NCI-H510A treated with DMSO at 0.1 percent for 48 hours (cell line): ENCODE results near the gene AGGF1.
A peak's percentile ranks its signal among the peaks of the same experiment; 100 is the strongest.
"Not testable (repeated sequence)": the region's sequence is repeated elsewhere in the genome, so short reads cannot be mapped to it uniquely, and the experiment has no call there.

Experiments
- DNase-seq: peaks from one replicate; lab custom pipeline; 2025; lab: John Stamatoyannopoulos, UW

The AGGF1 gene, protein sequence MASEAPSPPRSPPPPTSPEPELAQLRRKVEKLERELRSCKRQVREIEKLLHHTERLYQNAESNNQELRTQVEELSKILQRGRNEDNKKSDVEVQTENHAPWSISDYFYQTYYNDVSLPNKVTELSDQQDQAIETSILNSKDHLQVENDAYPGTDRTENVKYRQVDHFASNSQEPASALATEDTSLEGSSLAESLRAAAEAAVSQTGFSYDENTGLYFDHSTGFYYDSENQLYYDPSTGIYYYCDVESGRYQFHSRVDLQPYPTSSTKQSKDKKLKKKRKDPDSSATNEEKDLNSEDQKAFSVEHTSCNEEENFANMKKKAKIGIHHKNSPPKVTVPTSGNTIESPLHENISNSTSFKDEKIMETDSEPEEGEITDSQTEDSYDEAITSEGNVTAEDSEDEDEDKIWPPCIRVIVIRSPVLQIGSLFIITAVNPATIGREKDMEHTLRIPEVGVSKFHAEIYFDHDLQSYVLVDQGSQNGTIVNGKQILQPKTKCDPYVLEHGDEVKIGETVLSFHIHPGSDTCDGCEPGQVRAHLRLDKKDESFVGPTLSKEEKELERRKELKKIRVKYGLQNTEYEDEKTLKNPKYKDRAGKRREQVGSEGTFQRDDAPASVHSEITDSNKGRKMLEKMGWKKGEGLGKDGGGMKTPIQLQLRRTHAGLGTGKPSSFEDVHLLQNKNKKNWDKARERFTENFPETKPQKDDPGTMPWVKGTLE

DNA sequence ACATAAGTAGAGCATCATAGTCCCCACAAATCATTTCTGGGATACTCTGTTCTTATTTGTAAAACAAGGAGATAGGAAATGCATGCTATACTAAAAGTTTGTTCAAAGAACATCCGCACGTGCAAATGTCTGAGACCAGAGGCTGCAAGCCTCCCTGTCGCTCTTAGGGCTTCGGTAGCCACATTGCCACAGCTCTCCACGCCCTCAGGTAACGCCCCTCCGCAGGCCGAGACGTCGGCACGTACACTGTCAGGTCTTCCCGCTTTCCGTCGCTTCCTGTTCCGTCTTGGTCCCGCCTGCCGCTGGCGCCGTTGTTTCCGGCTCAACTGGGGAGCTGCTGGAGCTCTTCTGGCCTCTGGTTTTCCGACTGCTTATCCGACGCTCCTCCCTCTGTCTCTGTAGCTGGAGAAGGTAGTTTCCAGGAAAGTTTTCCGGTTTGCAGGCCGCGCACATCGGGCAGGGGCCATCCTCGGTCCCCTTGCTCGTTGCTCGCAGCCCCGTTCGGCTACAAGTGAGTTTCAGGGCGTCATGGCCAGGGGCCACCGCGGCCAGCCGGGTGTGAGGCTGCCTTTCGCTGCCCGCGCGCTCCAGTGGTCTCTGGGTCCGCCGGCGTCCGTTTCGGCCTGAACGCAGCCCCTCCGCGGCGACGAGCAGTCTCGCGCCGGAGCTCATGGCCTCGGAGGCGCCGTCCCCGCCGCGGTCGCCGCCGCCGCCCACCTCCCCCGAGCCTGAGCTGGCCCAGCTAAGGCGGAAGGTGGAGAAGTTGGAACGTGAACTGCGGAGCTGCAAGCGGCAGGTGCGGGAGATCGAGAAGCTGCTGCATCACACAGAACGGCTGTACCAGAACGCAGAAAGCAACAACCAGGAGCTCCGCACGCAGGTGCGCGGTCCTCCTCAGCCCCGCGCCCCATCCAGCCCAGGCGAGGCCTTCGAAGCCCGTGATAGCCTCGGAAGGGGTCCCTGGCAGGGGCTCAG, at the start of gene AGGF1:
Gene AGGF1 (plus strand): TSS at position 308 of the 975 bp plus-strand sequence. CDS start 363 bp downstream, at position 671.
- DNase-seq = peak; percentile 78

DNA sequence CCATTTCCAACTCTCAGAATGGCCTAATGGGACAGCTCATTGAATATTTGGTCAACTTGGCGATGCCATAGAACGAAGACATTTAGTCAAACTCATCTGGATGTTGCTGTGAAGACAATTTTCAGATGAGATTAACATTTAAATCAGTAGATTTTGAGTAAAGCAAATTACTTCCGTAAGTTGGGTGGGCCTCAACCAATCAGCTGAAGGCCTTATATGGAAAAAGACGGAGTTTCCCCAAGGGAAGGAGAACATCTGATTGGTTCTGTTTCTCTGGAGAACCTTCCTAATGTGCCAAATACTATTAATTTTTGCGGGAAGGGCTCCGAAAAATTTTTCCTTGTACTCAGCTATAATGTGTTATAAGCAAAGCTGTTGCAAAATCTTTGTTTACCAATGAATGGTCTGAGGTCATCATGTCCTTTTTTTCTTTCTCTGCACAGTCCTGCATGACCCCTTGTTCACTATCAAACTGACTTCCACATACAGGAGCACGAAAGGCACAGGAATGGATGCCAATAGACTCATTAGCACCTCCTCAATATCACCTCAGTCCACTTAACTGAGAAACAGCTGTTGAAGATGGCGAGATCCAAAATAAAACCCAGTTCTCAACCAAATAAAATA, 49.6 kb upstream of the AGGF1 start:
- no peak for DNase-seq

DNA sequence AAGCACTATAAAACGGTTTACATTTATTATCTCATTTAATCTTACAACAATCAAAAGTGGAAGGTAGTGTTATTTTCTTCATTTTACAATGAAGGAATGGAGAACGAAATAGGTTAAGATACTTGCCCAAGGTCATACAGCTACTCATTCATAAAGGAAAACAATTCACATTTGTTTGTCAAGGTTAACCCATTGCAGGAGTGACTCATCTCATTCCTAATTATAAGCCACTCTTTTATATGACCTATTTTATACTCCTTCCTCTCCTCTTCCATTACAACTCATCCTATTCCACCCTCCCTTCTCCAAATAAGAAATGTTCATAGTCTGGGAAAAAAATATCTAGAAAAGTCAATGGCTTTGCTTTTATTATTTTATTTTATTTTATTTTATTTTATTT, 47.8 kb upstream of the AGGF1 start:
- DNase-seq = no peak

DNA sequence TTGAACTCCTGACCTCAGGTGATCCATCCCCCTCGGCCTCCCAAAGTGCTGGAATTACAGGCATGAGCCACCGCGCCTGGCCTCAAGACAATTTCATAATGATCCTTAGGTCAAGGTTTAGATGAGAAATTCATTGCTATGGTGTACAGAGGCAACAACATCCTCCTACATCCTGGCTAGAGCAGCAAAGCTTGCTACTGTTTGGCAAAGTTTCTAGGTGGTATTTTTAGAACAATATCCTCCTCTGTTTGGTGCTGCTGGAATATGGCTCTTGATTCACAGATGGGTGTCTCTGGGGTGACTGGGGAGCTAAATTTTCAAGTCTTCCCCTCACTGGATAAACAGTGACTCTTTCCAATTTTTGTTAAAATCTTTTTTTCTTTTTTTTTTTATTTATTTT, 46.7 kb upstream of the AGGF1 start:
- no peak for DNase-seq

DNA sequence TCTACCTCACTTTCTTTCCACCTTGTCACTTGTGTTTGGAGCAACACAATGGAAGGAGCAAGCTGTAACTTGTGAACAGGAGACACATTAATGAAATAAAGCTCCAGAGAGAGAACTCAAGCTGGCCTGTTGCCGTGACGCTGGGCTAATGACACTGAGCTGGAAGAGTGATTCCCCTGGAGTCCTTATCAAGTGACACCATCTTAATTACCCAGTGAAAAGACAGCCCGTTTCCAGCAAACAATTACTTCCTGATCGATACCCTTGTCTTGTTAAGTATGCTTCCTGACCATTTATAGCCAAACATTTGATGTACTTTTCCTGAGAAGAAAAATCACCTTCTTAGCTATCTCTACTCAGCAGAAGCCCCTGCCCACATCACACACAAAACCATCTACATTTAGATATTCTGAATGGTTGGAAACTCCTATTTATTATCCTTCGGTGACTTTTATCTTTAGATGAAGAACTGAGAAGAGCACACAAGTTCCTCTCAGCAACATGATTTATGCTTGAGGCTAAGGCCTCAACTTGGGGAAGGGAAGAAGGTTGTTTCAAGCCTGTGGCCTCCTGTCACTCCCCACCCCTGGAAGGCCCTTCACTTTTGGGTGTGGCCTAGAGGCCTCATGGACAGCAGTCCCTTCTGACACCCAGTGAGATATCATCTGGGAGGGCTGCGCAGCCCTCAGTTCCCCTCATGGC, 43.2 kb upstream of the AGGF1 start:
- DNase-seq = no peak

DNA sequence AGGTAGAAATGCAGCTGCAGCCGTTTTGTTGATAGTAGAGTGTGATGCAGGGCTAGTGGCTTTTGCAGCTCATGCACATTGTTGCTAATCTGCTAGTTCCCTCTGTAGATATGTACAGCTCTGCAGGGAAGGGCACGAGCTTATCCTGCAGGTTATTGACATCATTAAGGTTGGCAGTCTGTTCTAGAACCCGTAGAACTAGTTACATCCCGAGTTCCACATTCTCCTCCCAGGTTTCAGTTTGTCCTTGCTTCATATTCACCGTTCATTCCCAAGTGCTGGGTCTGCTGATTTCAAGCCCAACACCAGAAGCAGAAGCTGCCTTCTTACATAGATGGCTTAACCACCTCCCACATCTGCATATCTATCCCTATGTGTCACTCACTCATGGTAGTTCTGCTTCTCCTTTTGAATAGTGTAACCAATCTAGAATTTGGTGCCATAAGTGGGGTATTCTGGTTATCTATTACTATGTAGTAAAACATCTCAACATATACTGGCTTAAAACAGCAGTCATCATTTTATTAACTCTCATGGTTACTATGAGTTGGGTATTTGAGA, 39.2 kb upstream of the AGGF1 start:
- no peak for DNase-seq

DNA sequence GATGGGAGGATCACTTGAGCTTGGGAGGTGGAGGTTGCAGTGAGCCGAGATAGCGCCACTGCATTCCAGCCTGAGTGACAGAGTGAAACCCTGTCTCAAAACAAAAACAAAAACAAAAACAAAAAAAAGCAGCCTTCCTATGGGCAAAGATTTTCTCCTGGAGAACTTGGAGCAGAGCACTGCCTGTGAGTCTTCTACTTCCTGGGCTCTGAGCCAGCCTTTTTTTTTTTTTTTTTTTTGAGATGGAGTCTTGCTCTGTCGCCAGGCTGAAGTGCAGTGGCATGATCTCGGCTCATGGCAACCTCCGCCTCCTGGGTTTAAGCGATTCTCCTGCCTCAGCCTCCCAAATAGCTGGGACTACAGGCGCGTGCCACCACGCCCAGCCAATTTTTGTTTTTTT, 36.8 kb upstream of the AGGF1 start:
- not testable (repeated sequence) for DNase-seq

DNA sequence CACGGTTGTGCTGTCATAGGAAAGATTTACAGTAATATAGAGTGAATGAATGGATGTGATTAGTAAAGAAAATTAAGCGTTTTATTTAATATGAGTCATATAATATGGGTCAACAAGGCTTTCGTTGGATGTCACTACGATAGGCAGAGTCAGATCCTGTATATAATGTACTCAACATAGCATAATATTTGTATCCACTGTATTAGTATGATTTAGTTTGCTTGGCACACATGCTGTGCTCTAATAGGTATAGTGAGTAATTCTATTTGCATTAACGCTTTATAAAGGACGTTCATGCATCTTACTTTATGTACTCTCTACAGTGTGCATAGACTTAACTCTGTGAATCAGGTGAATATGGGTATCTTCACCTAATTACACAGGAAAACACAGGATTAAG, 35.9 kb upstream of the AGGF1 start:
- DNase-seq = no peak

DNA sequence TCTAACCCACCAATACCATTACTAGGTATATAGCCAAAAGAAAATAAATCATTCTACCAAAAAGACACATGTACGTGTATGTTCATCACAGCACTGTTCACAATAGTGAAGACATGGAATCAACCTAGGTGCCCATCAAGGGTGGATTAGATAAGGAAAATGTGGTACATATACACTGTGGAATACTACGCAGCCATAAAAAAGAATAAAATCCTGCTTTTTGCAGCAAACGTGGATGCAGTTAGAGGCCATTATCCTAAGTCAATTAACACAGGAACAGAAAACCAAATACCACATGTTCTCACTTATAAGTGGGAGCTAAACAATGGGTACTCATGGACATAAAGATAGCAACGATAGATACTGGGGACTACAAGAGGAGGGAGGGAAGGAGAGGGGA, 32.0 kb upstream of the AGGF1 start:
- not testable (repeated sequence) for DNase-seq

DNA sequence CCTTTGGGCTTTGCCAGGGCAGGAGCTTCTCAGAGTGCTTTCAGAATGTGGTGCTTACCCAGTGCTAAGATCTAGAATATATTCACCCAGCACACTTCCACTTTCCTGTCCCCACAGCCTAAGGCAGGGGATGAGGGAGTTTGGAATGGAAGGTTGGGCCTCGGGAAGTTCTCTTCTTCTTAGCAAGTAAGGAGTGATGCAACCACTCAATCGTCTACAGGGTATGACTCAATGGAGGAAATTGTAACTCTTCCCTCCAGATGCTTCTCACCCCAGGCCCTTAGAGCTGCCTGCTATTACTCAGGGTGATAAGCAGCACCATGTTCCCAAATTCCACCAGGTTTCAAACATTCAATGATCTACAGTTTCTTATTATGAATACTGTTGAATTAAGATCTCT, 30.8 kb upstream of the AGGF1 start:
- DNase-seq = no peak

DNA sequence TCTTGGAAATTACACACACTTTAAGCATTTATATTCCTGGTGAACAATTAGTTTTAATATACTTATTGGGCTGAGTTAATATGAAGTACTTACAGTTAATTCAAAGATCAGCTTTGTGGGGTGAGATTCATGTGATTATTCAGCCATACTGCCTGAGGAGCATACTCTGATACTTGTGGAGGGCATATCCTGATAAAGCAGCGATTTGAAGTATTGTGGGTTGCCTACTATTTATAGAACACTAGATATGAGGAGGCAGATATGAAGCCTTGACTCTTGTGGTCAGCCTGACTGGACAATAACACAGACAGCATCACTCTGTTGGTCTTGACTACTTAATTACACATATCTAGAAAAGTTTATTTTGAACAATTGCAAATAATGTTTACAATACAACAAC, 27.0 kb upstream of the AGGF1 start:
- no peak for DNase-seq

DNA sequence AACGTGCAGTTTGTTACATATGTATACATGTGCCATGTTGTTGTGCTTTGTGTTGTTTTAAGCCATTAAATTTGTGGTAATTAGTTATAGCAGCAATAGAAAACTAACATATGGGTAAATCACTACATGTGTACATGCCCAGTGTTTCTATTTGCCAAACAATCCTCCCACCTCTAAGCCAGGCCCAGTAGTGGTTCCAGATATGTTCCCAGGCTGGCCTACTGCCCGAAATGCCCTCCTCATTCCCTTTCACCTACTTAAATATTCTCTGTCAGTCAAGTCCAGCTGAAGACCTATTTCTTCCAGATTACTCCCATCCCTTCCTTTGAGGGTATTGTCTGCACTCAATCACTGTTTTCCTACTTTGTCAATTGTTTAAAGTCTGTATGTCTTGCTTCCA, 24.1 kb upstream of the AGGF1 start:
- no peak for DNase-seq

DNA sequence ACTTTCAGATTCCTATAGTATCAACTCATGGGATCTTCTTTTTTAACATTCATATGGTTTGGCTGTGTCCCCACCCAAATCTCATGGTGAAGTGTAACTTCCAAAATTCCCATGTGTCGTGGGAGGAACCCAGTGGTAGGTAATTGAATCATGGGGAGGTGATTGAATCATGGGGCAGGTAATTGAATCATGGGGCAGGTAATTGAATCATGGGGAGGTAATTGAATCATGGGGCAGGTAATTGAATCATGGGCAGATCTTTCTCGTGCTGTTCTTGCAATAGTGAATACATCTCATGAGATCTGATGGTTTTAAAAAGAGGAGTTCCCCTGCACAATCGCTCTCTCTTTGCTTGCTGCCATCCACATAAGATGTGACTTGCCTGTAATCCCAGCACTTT, 21.8 kb upstream of the AGGF1 start:
- no peak for DNase-seq

DNA sequence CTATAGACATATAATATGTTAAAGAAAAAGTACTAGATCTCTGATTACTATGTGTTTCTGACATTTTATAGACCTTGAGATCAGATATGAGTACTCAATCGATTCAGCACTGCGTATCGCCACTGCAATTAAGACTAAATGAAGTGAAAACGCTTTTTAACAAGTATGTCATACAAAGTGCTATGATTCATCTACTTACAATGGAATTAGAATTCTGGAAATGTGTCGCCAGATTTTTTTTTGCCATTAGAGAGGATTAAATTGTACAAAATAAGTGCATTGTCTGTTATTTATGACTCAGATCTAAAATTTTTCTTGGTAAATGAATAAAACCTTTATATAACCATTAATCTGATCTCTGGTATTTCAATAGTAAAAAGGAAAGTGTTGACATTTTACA, 20.0 kb upstream of the AGGF1 start:
- DNase-seq = no peak

DNA sequence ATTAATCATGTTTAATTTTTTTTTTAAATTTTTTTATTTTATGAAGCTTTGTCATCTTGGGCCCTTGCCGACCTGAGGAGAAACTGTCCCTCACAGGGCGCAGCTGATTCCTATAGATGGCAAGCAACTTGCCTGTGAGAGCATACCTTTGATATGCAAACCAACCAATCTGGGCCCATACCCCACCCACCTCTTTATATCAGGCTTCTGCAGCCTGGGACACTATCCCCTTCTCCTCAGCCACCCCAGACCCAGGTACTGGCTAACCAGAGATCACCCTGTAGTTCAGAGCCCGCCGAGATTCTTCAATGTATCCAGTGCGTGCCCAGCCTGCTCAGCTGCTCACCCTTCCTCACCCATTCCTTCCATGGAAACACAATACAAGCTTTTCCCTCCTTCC, 18.7 kb upstream of the AGGF1 start:
- no peak for DNase-seq

DNA sequence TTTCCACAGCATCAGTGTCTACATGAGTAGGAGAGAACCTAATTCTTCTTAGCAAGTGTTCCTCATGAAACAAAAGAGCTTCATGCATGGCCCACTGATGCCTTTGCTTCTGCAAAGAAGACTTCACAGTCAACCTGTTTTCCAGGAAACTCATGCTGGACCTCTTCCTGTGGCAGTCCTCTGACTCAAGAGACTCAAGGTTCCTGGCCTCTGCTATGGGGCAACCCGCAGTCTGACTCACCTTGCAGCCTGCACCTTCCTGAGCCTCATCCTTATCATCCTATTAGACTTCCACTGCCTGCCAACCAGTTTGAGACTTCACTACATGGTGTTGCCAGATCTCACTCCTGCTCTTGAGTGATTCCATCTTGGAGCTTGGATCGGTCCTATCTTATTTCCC, 17.6 kb upstream of the AGGF1 start:
- no peak for DNase-seq

DNA sequence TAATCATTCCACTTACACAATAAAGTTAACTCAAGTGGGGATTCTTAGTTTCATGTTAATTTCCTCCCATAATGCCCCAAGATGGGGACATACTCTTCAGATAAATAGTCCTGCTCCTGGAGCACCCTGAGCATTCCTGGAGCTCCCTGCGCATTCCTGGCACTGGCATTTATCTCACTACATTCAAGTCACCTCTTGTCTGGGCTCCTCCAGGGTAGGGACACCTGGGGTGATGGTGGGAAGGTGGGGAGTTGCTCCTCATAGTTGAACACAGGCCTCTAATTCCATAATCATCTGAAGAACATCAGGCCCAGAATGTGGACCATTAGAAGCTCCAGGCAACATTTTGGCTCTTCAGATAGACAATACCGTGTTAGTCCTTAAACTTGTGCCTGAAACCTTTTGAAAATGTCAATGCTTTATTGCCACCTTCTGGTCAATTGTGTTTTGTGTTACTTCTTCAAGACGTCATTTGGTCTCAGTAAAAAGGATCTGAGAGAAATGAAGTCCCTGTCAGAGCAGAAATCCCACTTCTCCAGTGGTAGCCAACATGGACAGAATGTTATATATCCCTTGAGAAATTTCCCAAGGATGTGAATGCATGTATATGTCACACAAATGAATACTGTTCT, 14.2 kb upstream of the AGGF1 start:
- no peak for DNase-seq

DNA sequence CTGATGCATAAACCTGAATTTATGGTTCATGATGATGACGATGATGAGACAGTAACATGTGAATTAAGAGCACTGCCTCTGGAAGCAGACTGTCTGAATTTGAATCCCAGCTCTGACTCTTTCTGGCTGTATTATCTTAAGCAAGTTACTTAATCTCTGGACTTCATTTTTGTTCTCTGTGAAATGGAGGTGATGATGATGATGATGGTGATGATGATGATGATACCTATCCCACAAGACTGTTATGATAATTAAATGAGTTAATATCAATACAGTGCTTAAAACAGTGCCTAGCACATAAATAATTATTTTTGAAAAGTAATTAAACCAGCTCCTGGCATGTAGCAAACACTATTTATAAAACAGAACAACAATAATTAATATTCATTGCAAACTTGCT, 13.2 kb upstream of the AGGF1 start:
- no peak for DNase-seq

DNA sequence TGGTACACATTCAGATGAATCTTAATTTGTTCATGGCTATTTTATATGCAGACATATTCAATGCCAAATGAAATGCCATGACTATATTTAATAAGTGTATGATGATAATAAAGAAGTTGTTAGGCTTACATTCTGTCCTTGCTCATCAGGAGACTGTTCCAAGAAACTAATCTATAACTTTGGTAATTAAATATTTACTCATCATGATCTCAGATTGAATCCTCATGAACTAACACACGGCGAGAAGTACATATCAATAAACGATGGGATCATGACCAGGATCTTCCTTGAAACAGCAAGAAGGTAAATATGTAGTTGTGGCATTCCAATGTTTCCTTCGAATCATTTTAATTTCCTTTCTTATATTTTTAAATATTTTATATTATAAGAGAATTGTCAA, 12.5 kb upstream of the AGGF1 start:
- no peak for DNase-seq
